ENCODE measurements around the gene LDLRAD2. TPM values are rescaled to one million over a fixed set of nuclear protein-coding genes. Genes with fewer than 3 reads are reported as not detected.

LDLRAD2 gene
- total and polyA plus RNA-seq, 2 of the 4 experiments (the other 2 are of a cell fraction) = 0.05 TPM; not detected in 1

- TF ChIP-seq ELK1 (IDR thresholded peaks at IDR 0.05; ENCODE audit: borderline replicate concordance, low read depth, low read length) = no peak
- TF ChIP-seq RAD21 (IDR thresholded peaks at IDR 0.05; ENCODE audit: low read length) = no peak
Observed at GRCh38 chr1:21853131-21853427, 41.0 kb downstream of the LDLRAD2 start (continued).

- no TSS peak for BruUV-seq (replicated peaks)
- no peak overlapping the region for H4K91ac ChIP-seq (ENCODE audit: insufficient read depth, low read depth, low read length)
- H3K4me1 ChIP-seq (ENCODE audit: control insufficient read depth, insufficient read depth, low read length) = no peaks in the 10 kb centered on the region
- H2AK5ac ChIP-seq (ENCODE audit: low read depth, low read length) = no peak overlapping the region
- POLR2A ChIA-PET (ENCODE audit: unreplicated experiment) = no interaction called here
- H4K5ac ChIP-seq (ENCODE audit: low read depth, low read length) = no peak overlapping the region
- H3K23ac ChIP-seq (ENCODE audit: low read depth, low read length) = no peak overlapping the region
- H3K9me1 ChIP-seq (ENCODE audit: insufficient read depth, low read length) = no peaks in the 10 kb centered on the region
- H3K56ac ChIP-seq (ENCODE audit: extremely low read depth, insufficient read depth, low read length) = no peak overlapping the region
- dilution Hi-C loops (cut with HindIII; ENCODE audit: low sequenced_read_pairs, unreplicated experiment) = no loop called here
- H2AK9ac ChIP-seq (replicated peaks; ENCODE audit: low read depth, low read length, poor library complexity) = no peak overlapping the region
- no peak overlapping the region for H2BK20ac ChIP-seq (ENCODE audit: low read depth, low read length)
- no peak for TF ChIP-seq MAZ (IDR thresholded peaks at IDR 0.05; ENCODE audit: borderline replicate concordance, low read depth, low read length)
- TF ChIP-seq FOS (IDR thresholded peaks at IDR 0.05; ENCODE audit: low read depth, low read length) = no peak
- TF ChIP-seq RAD21 (IDR thresholded peaks at IDR 0.05; ENCODE audit: low read length) = no peak
- no peak for TF ChIP-seq CHD1 (IDR thresholded peaks at IDR 0.05; ENCODE audit: low read depth, low read length)
- TF ChIP-seq RFX5 (IDR thresholded peaks at IDR 0.05; ENCODE audit: low read depth, low read length) = no peak
- no peak for TF ChIP-seq RCOR1 (IDR thresholded peaks at IDR 0.05; ENCODE audit: insufficient replicate concordance, low read length)
- TF ChIP-seq CTCF (conservative IDR thresholded peaks at IDR 0.05; ENCODE audit: low read depth, low read length) = no peak
- TF ChIP-seq USF2 (IDR thresholded peaks at IDR 0.05; ENCODE audit: low read depth, low read length) = no peak
- TF ChIP-seq BHLHE40 (IDR thresholded peaks at IDR 0.05; ENCODE audit: low read depth, low read length) = no peak
- no peak for TF ChIP-seq NFE2L2 (IDR thresholded peaks at IDR 0.05; ENCODE audit: low read depth, low read length)
- TF ChIP-seq CEBPB (IDR thresholded peaks at IDR 0.05; ENCODE audit: low read depth, low read length) = no peak
- no peak for TF ChIP-seq POLR2A (IDR thresholded peaks at IDR 0.05; ENCODE audit: low read depth, low read length)
- H2AFZ ChIP-seq (replicated peaks; ENCODE audit: low read length, poor library complexity) = no peak overlapping the region
- no peak overlapping the region for H3K9ac ChIP-seq (ENCODE audit: low read depth, low read length)
- no peaks in the 10 kb centered on the region for H4K20me1 ChIP-seq (ENCODE audit: insufficient read depth, low read length)
- H2BK120ac ChIP-seq (ENCODE audit: low read depth, low read length) = no peak overlapping the region
- H3K18ac ChIP-seq (ENCODE audit: low read depth, low read length) = no peak overlapping the region
- no peak overlapping the region for H4K8ac ChIP-seq (ENCODE audit: low read depth in 2 of 2, low read length in 2 of 2)
- WGBS, 2 experiments (ENCODE audit: extremely low coverage in 2 of 2, insufficient read length in 1 of 2) = 94% methylated on average over 6 of the region's 21 CpGs; no CpG with 5 or more reads in 1 of the 2 experiments
- H3K4me2 ChIP-seq (ENCODE audit: low read depth, low read length) = no peak overlapping the region
- intact Hi-C loops (cut with micrococcal nuclease) = no loop called here
- H3K9me3 ChIP-seq (ENCODE audit: control insufficient read depth, insufficient read depth, low read length) = no peaks in the 10 kb centered on the region
- H3K14ac ChIP-seq (replicated peaks; ENCODE audit: low read depth, low read length) = no peak overlapping the region
- H3K27me3 ChIP-seq (ENCODE audit: control insufficient read depth, insufficient read depth, low read length) = no peaks in the 10 kb centered on the region
- CTCF ChIA-PET = no interaction called here
- H3K36me3 ChIP-seq (ENCODE audit: control insufficient read depth, insufficient read depth, low read length) = peaks cover 83% of the 10 kb centered on the region
- no peak overlapping the region for H2BK5ac ChIP-seq (ENCODE audit: low read depth, low read length, poor library complexity, severe bottlenecking)
- peaks cover 4 to 15% of the 10 kb centered on the region in 2 experiments; a peak in 2 of 4 replicates for H3K79me1 ChIP-seq (ENCODE audit: low read depth in 1 of 2, low read length in 2 of 2)
- no peak overlapping the region for H2BK15ac ChIP-seq (ENCODE audit: low read depth, low read length)
- DNase-seq (no peak), ATAC-seq (ENCODE audit: low read depth) (no peak)
- H3K4ac ChIP-seq (ENCODE audit: low read depth, low read length) = no peak overlapping the region
- in situ Hi-C loops (cut with MboI; ENCODE audit: low sequenced_read_pairs) = no loop called here
- H3K4me3 ChIP-seq (ENCODE audit: insufficient read depth, low read depth, low read length) = no peak overlapping the region
- H3K27ac ChIP-seq (ENCODE audit: insufficient read depth, low read length) = no peak overlapping the region
Observed at GRCh38 chr1:21854090-21854750, 42.2 kb downstream of the LDLRAD2 start.

Measured in IMR-90 (cell line).